ENCODE data around the gene MASTL.
"Not testable (repeated sequence)": the region's sequence is repeated elsewhere in the genome, so short reads cannot be mapped to it uniquely, and the experiment has no call there.

MASTL gene

DNA sequence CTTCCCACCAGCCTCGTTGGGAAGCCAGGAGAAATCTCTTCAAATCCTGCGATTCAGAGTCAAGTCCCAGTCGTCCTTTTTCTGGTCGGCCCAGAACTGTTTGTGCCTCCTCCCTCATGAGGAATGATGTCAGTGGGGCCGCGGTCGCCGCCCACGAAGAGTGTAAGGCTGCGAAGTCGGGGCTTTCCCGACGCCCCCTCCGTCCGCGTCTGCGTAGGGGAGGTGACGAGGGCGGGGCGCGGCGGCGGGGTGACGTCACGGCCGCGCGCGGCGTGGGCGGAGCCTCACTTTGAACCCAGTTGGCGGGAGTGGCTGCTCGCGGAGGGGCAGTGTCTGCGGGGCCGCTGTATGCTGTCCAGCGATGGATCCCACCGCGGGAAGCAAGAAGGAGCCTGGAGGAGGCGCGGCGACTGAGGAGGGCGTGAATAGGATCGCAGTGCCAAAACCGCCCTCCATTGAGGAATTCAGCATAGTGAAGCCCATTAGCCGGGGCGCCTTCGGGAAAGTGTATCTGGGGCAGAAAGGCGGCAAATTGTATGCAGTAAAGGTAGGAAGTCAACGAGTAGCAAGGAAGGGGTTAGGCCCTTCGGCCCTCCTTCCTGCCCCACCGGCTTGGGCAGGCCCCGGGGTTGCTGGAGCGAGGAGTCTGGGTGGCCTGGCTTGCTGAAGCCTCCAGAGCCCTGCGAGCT lies at the start of gene MASTL:
Gene MASTL (plus strand): TSS at position 287 of the 689 bp plus-strand sequence. CDS start 75 bp downstream, at position 362.
- peak; percentile 86 to 88 for DNase-seq (ENCODE audit: low read depth in 2 of 2)

- DNase-seq (ENCODE audit: low read depth in 2 of 2) = no peak
Observed at GRCh38 chr10:27108165-27108564, 47.0 kb upstream of the MASTL start.

- no peak for DNase-seq (ENCODE audit: low read depth in 2 of 2)
Observed at GRCh38 chr10:27134371-27134770, 20.8 kb upstream of the MASTL start.

DNA sequence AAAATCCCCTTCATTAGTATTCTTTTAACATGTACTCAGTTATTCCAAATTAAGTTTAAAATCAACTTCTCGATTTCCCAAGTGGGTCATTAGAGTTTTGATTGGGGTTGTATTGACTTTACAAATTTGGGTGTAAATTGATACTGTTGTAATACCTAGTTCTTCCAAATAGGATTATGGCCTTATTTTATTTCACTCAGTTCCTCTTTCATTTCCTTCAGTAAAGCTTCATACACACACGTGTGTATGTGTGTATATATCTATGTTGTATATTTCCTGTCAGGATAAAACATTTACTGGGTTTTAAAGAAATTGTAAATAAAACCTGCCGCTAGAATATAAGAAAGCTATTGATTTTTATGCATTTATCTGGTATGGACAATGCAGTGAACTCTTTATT lies 16.9 kb upstream of the MASTL start:
- no peak for DNase-seq (ENCODE audit: low read depth in 2 of 2)

DNA sequence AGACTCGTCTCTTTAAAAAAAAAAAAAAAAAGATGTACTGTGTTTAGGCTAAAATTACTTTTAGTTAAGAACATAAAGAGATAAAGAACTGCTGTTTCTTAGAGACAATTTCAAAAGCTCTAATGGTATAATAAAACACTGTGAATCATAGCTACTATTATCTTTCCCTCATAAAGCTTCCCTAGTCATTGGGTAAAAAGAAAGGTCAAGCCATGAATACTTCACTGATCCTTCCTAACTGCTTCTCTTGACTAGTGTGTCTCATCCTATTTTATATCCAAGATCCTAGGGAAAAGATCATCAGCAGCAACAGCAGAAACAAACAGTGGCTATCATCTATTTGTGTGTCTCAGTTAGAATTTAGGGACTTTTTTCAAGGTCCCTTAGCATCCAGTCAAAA lies 11.5 kb upstream of the MASTL start:
- no peak for DNase-seq (ENCODE audit: low read depth in 2 of 2)

- DNase-seq (ENCODE audit: low read depth in 2 of 2) = no peak
Observed at GRCh38 chr10:27145937-27146336, 9.2 kb upstream of the MASTL start.

GRCh38 chr10:27147701-27148100 lies 7.5 kb upstream of the MASTL start:
- no peak for DNase-seq (ENCODE audit: low read depth in 2 of 2)

DNA sequence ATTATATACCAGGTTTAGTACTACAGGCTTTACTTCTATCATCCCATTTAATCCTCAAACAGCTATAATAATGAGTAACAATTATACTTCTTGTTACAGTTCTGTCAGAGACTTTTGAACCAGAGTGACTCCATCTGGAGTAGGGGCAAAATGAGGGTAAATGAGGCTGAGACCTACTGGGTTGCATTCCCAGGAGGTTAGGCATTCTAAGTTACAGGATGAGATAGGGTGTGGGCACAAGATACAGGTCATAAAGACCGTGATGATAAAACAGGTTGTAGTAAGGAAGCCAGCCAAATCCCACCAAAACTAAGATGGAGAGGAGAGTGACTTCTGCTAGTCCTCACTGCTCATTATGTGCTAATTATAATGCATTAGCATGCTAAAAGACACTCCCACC lies 4.9 kb upstream of the MASTL start:
- DNase-seq (ENCODE audit: low read depth in 2 of 2) = no peak

GRCh38 chr10:27152687-27153086 lies 2.5 kb upstream of the MASTL start:
- DNase-seq (ENCODE audit: low read depth in 2 of 2) = no peak

DNA sequence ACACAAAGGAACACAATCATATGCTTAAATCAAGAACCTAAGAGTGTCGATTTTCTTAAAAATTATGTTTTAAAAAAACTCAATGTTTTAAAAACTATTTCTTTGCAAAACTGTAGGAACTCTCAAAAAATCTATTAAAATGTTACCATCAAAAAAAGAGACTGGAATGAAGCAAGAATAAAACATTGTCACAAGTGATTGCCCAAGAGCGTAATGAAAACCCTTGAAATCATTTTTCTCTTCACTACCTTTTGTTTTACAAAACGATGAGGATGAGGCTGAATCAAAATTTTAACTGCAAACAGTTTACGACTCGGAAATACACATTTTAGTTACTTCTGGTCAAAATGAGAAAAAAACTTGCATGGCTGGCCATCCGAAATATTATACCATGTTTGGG lies 1.8 kb upstream of the MASTL start:
- DNase-seq (ENCODE audit: low read depth in 2 of 2) = no peak

DNA sequence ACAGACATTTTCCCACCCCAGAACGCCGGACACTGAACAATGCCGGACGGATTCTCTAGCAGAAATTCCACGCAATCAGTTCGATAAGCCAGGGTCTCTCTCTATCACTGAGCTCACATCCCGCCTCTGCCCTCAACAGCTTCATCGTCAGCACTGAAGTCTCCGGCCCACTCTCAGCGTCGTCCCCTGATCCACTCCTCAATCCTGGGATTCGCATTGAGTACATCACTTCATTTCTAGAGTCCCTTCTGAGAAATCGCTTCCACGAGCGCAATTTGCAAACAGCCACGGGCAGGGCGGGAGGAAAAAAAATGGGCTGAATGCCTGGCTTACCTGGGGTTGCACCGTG lies 1.3 kb upstream of the MASTL start:
- peak in 1 of 2 experiments; percentile 1 for DNase-seq (ENCODE audit: low read depth in 2 of 2)

DNA sequence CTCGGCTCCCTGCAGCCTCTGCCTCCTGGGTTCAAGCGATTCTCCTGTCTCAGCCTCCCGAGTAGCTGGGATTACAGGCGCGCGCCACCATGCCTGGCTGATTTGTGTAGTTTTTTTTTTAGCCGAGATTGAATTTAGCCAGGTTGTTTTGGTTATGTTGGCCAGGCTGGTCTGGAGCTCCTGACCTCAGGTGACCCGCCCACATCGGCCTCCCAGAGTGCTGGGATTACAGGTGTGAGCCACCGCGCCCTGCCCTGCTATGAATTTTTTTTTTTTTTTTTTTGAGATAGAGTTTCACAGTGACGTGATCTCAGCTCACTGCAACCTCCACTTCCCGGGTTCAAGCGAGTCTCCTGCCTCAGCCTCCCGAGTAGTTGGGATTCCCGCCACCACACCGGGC lies 1.4 kb downstream of the MASTL start:
- DNase-seq (ENCODE audit: low read depth in 2 of 2) = not testable (repeated sequence)

DNA sequence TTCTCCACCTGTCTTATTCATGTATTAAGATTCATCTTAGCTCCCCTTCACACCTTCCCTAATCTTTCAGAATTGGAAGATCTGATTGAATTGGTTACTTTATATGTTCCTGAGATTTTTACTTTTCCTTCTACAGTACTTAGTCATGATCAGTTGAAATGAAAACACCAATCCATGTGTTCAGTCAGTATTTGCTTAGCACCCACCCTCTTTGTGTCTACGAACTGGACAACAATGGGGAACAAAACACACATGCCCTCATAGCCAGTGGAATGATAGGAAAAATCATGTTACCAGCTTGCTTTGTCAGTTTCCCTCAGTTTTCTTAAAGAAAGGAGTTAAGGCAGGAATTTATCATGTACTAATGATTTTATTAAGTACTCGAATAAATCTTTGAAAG lies 2.0 kb downstream of the MASTL start:
- DNase-seq (ENCODE audit: low read depth in 2 of 2) = no peak

- no peak for DNase-seq (ENCODE audit: low read depth in 2 of 2)
Observed at GRCh38 chr10:27158421-27158820, 3.3 kb downstream of the MASTL start.

GRCh38 chr10:27169849-27170248 lies 14.7 kb downstream of the MASTL start:
- no peak for DNase-seq (ENCODE audit: low read depth in 2 of 2)

GRCh38 chr10:27188259-27188658 lies 33.1 kb downstream of the MASTL start:
- DNase-seq (ENCODE audit: low read depth in 2 of 2) = no peak

GRCh38 chr10:27188897-27189296 lies 33.7 kb downstream of the MASTL start:
- DNase-seq (ENCODE audit: low read depth in 2 of 2) = no peak

DNA sequence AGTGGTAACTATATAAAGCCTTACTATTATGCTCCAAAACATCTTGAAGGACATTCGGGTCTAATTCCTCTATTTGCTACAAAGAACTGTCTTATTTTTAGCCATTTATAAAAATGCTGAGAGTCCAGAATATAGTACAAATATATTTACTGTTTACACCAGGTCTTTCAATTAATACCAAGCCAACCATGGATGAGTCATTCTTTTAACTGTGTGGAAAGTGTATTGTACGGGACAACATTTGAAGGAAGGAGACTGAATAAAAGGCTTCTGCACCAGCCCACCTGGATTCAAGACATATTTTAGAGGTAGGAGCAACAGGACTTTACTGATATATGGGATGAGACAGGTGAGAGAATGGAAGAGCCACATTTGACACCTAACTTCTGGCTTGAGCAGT lies 35.4 kb downstream of the MASTL start:
- DNase-seq (ENCODE audit: low read depth in 2 of 2) = no peak

DNA sequence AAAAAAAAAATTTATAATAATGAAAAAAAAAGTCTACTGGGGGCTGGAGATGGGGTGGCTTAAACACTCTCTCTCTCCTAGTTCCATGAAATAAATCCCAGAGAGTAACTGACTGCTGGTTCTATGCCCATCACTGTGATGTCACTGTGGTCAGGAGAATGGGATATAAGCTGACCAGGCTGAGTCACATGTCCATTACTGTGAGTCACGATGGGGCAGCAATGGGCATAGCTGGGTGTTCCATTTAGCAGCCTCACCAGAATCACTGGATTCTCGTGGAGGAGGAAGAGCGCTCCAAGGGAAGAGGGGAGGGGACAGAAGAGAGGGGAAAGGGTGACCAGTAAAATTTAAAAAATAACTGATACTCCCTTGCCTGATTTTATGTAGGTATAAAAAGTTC lies 37.1 kb downstream of the MASTL start:
- DNase-seq (ENCODE audit: low read depth in 2 of 2) = peak; percentile 27 to 42

DNA sequence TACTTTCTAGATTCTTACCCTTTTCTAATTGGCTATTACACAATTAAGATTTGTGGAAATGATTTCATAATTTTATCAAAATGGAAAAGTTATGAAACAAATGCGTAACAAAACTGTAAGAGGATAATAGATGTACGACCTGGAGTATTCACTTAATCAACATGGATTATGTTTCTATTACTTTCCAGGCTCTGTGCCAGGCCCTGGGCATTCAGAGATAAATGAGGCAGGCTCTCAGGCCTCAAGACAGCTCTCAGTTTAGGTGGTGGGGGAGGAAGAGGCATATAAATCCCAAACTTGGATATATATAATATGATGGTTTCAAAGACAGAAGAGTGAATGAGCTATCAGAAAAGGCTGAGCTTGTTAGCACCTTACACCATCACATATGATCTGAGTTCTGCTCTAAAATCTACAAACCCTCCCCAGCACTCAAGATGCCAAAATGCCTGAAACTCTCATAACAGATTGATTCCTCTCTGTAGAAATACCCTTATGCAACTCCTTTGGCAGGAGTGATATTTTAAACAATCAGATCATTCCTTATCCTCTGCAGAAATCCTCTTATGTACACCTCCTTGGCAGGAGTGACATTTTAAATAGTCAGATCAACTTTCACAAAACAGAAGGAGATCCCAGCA lies 42.9 kb downstream of the MASTL start:
- DNase-seq (ENCODE audit: low read depth in 2 of 2) = no peak

DNA sequence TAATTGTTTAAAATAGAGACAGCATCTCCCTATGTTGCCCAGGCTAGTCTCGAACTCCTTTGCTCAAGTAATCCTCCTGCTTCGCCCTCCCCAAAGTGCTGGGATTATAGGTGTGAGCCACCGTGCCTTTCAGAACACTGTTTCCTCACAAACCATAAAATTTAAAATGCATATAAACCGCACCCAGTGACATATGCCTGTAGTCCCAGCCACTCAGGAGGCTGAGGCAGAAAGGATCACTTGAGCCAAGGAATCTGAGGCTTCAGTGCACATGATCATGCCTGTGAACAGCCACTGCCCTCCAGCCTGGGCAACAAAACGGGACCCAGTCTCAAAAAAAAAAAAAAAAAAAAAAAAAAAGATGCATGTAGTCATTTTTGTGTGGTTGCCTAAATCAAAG lies 48.7 kb downstream of the MASTL start:
- no peak for DNase-seq (ENCODE audit: low read depth in 2 of 2)

DNA sequence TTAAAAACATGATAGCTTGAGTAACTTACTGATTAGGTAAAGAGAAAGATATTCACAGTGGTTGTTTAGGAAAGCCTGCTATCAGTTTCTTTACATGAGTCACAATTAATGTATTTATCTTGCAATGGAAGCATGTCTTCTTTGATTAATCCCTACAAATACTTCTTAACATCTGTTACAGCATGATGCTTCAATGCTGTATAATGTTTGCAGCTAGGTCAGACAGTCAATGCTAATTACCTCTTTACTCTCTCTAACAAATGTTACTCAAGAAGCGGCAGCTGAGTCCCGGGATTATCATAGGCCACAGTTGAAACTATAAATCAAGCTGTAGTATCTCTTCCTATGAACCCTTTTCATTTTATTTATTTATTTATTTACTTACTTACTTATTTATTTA lies 52.2 kb downstream of the MASTL start:
- DNase-seq (ENCODE audit: low read depth in 2 of 2) = no peak

- DNase-seq (ENCODE audit: low read depth in 2 of 2) = no peak
Observed at GRCh38 chr10:27223964-27224363, 68.8 kb downstream of the MASTL start.
